Hepatic stellate cell (primary cell): ENCODE measurements around the gene KCNK15.
"Not testable (repeated sequence)": the region's sequence is repeated elsewhere in the genome, so short reads cannot be mapped to it uniquely, and the experiment has no call there.

ENCODE experiments used
- DNase-seq: peaks from one replicate; pipeline ENCODE4 v3.0.0; 2011; ENCODE audit warnings: low spot score

The KCNK15 gene

DNA sequence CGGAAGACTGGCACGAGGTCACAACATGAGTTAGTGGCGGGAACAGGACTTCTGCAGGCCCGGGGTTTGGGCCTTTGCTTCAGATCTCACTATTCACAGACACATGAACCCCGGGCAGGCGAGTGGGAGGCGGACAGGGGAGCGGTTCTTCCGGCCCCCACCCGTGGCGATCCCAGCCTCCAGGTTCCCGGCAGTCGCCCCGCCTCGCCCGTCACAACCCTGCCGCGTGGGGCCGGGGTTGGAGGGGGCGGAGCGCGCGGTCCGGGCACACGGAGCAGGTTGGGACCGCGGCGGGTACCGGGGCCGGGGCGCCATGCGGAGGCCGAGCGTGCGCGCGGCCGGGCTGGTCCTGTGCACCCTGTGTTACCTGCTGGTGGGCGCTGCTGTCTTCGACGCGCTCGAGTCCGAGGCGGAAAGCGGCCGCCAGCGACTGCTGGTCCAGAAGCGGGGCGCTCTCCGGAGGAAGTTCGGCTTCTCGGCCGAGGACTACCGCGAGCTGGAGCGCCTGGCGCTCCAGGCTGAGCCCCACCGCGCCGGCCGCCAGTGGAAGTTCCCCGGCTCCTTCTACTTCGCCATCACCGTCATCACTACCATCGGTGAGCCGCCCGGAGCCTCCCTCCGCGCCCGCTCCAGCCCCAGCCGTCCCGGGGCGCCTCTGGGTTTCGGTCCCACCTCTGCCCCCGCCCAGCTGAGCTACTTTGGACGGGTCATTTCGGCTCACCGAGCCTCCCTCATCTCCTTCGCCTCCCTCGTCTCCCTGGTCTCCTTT is at the start of gene KCNK15:
Gene KCNK15, plus strand, starts transcription at position 268 of the 769 bp plus-strand sequence. Its CDS starts 46 bp downstream, at position 314.
- DNase-seq = no peak

DNA sequence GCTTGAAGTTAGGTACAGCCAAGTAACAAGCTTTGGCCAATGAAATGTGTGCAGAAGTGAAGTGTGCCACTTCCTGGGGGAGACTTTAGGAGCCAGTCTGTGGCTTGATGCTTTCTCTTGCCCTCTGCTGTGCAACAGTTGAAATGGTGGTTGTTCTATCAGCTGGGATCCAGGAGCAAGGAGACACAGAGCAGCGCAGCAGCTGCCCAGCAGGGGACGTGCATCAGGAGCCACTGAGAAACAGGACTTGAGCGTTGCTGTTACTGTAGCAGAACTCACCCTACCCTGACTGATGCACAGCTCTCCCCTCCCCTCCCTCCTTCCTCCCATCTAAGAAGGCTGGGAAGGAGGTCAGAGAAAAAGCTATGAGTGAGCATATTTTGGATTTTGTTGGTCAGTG is 49.4 kb upstream of the KCNK15 start:
- DNase-seq = no peak

- DNase-seq = not testable (repeated sequence)
These were observed 48.6 kb upstream of the KCNK15 start for GRCh38 chr20:44697041-44697440.

- no peak for DNase-seq
These were observed 47.3 kb upstream of the KCNK15 start for GRCh38 chr20:44698351-44698750.

GRCh38 chr20:44700306-44700705 is 45.4 kb upstream of the KCNK15 start:
- DNase-seq = no peak

DNA sequence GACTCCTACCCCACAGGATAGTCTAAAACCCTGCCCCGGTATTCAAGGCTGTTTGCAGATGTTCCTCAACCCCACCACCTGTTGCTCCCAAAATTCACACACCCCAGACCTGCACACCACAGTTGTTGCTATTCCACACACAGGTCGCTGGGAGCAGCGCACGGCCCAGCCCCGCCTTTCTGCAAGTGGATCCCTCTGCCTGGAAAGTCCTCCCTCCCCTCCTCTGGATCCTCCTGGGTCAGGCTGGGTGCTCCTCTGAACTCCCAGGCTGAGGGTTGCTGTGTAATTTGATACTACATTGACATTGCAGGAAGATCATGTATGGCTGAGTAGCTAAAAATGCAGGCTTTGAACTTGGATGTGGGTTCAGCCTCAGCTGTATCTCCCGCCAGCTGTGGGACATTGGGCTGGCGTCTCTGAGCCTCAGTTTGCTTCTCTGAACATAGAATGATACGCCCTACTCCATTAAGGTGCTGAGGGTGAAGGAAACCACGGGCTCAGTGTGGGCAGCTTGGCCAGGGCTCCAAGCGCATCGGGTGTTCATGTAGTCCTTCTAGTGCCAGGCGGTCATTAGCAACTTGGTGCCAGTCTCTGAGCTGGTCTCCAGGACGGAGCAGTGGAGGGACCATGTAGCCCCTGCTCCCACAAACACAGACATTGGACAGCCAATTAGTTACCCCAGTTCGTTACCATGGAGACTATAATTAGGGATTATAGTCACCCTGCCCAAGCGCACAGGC is 44.4 kb upstream of the KCNK15 start:
- no peak for DNase-seq

- no peak for DNase-seq
These were observed 43.8 kb upstream of the KCNK15 start for GRCh38 chr20:44701858-44702256.

DNA sequence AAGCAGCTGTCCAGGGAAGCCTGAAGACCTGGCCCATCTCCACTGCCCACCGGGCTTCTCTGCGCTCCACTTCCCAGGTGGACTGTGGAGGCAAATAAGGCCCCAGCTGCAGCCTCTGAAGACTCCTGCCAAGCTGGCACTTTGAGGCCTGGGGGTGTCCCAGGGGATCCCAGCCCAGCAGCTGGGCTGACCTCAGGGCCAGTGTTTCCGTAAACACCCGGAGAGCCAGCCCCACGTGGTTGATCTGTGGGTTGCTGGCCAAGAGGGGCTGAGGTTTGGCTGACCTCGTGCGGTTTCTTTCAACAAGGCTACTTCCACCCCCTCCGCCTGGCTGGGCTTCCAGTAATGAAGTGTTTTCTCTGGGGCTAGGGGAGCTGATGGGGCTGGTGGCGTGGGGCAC is 42.9 kb upstream of the KCNK15 start:
- DNase-seq = peak; percentile 91

GRCh38 chr20:44703183-44703925 is 42.3 kb upstream of the KCNK15 start:
- DNase-seq = no peak

DNA sequence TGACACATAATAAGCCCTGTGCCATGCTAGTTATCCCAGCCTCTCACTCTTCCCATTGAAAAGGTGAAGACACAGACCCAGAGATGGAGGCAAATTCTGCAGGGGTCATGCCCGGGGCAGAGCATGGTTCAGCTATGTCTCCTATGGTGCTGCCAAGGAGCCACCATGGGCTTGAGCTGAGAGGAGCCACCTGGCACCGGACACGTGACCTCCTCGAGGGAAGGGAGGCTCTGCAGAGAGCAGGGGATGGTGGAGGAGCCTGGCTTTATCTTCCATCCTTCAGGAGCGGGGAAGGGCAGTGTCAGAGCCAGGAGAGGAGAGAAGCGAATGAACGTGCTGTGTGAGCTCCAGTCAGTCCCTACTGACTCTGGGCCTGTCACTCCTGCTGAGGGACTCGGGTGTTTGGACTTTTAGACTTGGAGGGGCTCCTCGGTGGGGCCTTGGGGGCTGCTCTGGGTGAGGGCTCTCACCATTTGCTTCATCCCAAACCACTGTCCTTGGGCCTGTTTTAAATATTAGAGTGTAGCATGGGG is 41.6 kb upstream of the KCNK15 start:
- DNase-seq = no peak

GRCh38 chr20:44704551-44704971 is 41.1 kb upstream of the KCNK15 start:
- peak; percentile 35 for DNase-seq

DNA sequence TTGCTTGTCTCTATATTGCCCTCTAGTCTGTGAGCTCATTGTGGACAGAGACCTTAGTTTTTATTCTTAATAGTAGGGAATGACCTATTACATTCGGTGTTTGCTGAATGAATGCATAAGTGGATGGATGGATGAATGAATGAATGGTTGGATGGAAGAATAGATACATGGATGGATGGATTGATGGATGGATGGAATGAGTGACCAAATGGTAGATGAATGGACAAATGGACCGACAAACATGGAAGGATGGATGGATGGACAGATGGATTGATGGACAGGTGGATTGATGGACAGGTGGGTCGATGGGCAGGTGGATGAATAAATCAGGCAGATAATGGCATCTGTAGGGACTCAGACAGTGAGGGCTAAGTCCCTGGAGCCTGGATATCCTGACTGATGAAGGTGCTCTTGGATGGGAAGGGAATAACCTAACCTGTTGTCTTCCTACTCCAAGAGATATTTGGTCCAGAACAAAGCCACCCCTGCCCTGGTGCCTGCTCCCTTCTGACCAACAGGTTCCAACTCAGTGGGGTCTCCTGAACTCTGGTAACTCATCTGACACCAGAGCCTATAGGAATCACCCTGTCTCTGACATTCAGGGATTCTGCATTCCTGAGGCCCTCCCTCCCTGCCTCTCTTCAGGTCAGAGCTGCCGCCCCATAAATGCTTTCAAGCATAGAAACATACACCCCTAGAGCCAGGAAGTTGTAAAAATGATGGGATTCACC is 40.1 kb upstream of the KCNK15 start:
- DNase-seq = no peak

DNA sequence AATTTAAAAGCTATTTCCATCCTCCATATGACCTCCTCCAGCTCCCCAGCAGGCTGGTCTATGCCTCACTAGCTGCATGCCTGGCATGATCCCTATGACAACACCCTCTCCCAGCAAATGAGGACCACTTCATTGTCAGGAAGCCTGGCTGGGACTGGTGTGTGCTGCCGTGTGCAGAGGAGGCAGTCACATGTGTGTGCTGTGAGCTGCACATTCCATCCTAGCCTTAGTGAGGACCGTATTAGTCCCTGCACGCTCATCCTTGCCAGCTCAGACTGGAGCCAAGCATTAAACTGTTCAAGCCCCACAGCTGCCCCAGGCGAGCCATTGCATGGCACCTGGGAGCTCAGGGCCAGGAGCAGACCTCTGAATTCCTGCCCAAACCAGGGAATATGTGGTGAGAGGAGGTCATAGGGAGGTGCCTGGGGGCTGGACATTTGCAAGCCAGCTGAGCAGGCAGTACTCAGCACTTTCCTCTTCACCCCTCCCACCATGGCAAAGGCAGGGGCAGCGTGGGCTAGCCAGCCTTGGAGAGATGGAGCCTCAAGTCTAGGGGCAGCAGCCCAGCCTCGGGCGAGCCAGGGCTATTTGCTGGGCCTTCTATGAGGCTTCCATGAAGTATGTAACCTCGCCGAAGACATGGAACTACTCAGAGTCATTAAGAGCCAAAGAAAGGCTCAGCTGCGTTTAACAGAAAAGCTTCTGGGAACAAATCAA is 39.2 kb upstream of the KCNK15 start:
- peak; percentile 61 for DNase-seq

GRCh38 chr20:44707018-44707579 is 38.6 kb upstream of the KCNK15 start:
- no peak for DNase-seq

GRCh38 chr20:44709380-44709779 is 36.3 kb upstream of the KCNK15 start:
- no peak for DNase-seq

DNA sequence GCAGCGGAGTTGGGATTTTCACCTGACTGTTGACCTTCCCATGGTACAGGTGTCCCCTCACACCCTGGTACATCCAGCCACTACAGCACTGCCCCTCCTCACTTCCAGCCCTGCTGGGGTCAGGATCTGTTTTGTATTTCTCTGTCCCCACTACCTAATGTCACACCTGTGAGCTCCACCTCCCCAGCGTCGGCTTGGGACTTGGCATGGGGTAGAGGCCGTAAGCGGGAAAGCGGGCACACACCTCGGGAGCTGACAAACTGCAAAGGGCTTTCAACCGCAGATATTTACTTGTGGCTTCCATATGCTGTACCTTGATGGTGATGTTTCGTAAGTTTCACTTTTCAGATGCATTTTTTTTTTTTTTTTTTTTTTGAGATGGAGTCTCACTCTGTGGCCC is 35.9 kb upstream of the KCNK15 start:
- DNase-seq = no peak

DNA sequence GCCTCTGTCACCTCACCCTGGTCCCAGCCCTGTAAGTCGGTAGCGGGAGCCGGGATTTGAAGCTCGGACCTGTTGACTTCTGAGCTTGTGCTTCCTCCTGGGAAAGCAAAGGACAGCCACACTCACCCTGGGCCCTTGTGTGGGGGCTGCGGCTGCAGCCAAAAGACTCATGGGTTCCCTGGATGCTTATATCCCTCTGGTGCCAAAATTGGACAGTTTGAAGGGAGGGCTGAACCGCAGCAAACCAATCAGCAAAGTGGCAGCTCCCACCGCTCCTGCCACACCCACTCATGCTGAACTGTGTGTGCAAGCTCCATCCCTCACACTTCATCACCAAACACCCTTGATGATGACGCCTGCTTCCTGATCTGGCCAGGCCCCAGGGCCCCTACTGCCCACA is 34.4 kb upstream of the KCNK15 start:
- no peak for DNase-seq

DNA sequence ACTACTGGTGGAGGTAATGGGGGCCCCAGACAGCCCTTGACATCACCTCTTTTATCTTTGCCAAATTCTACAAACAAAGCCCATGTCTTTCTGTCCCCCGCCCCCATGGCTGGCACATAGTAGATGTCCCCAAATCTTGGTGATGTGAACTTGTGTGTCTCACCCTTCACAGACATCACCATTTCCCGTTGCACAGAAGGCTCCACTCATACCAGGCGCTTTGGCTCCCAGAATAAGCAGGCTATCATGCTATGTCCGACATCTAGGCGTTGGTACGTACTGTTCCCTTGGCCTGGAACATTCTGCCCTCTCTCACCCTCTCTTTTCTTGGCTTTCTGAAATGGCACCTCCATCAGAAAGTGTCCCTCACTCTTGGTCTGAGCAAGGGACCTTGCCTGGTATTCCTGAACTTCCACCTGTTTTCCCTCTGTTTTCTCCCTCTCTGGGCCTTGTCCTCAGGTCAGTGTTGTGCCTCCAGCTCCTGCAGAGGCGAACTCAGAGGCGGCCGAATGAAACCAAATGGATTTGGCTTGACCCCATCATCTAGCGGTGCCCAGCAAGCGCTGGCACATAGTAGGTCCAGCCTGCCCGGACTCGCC is 31.5 kb upstream of the KCNK15 start:
- no peak for DNase-seq

DNA sequence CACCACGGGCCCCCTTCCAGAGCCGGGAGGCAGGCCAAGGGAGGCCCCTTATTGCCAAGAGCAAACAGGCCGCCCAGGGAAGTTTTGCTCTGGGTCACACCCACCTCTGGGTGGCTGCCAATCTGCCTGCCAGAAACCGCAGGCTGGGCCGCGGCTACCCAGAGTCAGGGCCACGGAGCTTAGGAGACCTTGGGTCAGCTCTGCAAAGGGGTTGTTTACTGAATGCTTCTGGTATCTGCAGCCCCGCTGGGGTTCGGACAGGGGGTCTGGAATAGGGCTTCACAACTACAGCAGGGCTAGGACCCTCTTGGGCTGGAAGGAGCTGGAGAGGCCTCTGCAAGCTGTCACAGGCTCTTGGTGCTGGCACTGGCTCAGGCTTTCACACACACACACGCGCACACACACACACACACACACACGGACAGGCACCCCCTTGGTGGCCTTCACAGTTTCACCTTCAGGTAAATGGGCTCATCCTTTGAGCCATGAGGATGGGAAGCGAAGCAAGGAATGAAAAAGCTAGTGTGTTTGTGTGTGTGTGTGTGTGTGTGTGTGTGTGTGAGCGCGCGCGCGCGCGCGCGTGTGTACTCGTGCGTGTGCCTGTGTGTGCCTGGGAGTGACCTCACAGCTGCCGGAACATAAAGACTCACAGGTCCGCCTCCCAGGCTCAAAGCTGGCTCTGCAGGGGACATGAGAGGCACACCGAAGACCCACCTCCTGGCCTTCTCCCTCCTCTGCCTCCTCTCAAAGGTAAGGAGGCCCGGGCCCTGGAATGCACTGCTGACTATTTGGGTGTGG is 30.8 kb upstream of the KCNK15 start, which contains the start of gene CCN5:
Gene CCN5, plus strand, starts transcription at position 669 of the 798 bp plus-strand sequence. Its CDS starts 22 bp downstream, at position 691.
- DNase-seq = peak; percentile 89
